ENCODE results near the gene PRKCSH. TPM values are rescaled to one million over a fixed set of nuclear protein-coding genes. Genes with fewer than 3 reads are reported as not detected.

The PRKCSH gene
- polyA plus RNA-seq, 1 of the 3 experiments (the other 2 are of a cell fraction), result 502 TPM

DNA sequence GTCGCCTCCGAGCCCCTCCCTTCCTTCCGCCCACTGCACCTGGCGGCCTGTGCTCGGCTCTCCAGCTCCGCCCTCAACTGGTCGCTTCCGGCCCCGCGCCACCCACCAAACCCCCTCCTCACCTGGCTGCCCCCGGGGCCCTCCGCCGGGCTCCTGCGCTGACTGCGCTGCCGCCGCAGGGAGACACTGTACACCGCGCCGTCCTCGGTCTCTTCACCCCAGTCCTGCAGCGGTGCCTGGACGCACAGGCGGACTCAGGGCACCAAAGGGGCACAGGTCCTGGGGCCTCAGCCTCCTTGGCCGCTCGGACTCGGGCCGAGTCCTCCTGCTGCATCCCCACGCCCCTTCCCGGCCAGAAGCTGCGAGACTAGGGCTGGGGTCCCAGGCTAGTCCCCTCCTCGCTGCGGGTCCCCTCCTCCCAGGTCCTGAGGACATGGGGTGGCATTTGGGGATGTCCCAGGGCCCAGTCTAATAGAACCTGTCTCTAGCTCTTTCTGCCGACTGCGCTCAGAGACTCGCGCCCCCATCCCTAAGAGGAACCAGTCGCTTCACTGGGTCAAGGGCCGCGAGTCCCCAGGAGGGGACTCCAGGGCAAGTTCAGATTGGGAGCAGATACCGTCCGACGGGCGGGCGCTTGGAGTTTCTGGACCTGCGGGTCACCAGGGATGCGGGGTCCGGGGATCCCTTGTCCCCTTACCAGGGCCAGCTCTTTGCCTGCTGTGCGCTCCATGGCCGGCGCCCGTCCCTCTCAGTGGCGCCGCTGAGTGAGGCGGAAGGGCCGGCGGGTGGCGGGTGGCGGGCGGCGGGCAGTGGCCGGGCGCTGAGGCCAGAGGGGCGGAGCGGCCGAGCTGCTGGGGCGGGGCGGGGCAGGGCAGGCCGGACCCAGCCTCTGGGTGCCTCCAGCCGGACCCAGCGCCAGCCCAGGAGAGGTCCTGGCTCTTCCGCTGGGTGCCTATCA lies 16.6 kb upstream of the PRKCSH start, which contains the start of gene RGL3:
TSS of gene RGL3 (minus strand) at position 766 of the 958 bp plus-strand sequence. CDS start at position 730, 36 bp downstream.
- Histone ChIP-seq H3K4me3 (ENCODE audit: low read depth in 2 of 2, low read length in 1 of 2) (peak within 1 kb of the TSS; percentile 64 to 65), H3F3A (replicated peaks; ENCODE audit: insufficient read depth) (no peaks in the 10 kb centered on the region), H3K4me1 (ENCODE audit: control insufficient read depth in 1 of 2, insufficient read depth in 2 of 2, low read depth in 1 of 2, low read length in 1 of 2) (no peaks in the 10 kb centered on the region; a peak in 1 of 4 replicates), H3K9me2 (no peaks in the 10 kb centered on the region), H3K79me2 (ENCODE audit: insufficient read depth) (no peaks in the 10 kb centered on the region), H3K4me2 (peak within 1 kb of the TSS; percentile 85), H3K9ac (peak within 1 kb of the TSS; percentile 61; the same call in 1 of the 2 replicates), H3K9me3 (no peaks in the 10 kb centered on the region), H3K27ac (ENCODE audit: low read depth in 2 of 2, low read length in 1 of 2) (peak within 1 kb of the TSS in 1 of 2 experiments; percentile 51; a peak in 2 of 4 replicates), H4K20me1 (ENCODE audit: insufficient read depth) (no peaks in the 10 kb centered on the region), H3K36me3 (replicated peaks in 1 of 2; ENCODE audit: control insufficient read depth in 1 of 2, insufficient read depth in 2 of 2, low read length in 1 of 2) (no peaks in the 10 kb centered on the region), H2AFZ (ENCODE audit: low read depth) (peak within 1 kb of the TSS; percentile 94), H3K27me3 (ENCODE audit: insufficient read depth) (no peaks in the 10 kb centered on the region)
- CTCF ChIA-PET, result interaction anchor here (0.7 to 9.9 kb wide), 16 partner anchors 11 to 293 kb away, joined by 3 to 85 read pairs (median 5); partner anchors contain the start of genes EPOR, ODAD3, PRKCSH and SWSAP1
- POLR2A ChIA-PET, result interaction anchor here (0.5 to 2.9 kb wide), 10 partner anchors 16 to 703 kb away, joined by 3 to 30 read pairs (median 3); partner anchors contain the start of genes ELAVL3, EPOR, ODAD3 and PRKCSH
- 20% methylated on average over 32 of the region's 72 CpGs for WGBS (ENCODE audit: low lambda C conversion rate)
- DNase-seq, result peak; percentile 95
- TF ChIP-seq POLR2AphosphoS5 (IDR thresholded peaks at IDR 0.05; ENCODE audit: low read depth, low read length), result peak; percentile 34; the same call in 1 of the 2 replicates
- no peak for TF ChIP-seq RXRA (IDR thresholded peaks at IDR 0.05; ENCODE audit: borderline replicate concordance, low read depth)

DNA sequence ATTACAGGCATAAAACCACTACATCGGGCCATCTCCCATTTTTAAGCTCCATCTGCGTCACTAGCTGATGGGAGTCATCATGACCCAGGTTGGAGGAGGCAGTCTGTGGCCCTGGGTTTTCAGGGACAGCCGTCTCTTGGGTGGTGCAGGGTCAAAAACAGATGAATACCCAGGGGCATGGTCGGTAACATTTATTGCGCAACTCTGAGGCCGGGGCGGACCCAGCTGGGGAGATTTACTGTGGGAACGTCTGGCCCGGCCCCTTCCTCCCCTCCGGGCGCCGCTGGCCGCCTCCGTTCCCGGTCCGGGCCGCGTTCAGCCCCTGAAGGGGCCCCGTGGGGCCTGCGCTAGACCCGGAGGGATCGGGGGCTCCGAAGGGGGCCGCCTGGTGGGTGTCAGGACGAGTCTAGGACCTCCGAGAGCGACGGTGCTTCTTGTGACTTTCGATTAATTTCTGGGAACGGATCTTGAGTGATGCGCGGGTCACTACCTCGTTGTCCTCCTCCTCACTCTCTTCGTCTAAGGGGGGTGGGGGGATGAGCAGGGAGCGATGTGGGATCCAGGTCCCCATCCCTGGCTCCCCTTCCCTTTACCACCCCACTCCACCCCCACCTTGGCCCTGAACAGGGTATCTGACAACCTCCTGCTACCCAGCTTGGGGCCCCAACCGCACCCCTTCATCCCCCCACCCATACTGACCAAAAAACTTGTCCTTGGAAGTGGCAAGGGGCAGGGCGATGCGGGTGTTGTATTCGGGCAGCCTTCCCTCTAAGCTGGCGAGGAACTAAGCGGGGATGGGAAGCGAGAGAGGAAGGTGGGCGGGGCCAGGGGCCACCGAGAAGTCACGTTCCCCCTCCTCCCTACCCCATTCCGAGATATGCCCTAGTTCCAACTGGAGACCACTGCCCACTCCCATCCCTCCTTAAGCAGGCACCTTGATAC lies 14.7 kb upstream of the PRKCSH start:
- Histone ChIP-seq H3K4me1 (ENCODE audit: control insufficient read depth in 1 of 2, insufficient read depth in 2 of 2, low read depth in 1 of 2, low read length in 1 of 2) (no peaks in the 10 kb centered on the region; a peak in 1 of 4 replicates), H3K9me2 (no peaks in the 10 kb centered on the region), H2AFZ (ENCODE audit: low read depth) (no peak overlapping the region), H3K4me3 (ENCODE audit: low read depth in 2 of 2, low read length in 1 of 2) (no peak overlapping the region), H3K9me3 (no peaks in the 10 kb centered on the region), H4K20me1 (ENCODE audit: insufficient read depth) (no peaks in the 10 kb centered on the region), H3K27ac (ENCODE audit: low read depth in 2 of 2, low read length in 1 of 2) (no peak overlapping the region), H3K9ac (no peak overlapping the region), H3F3A (replicated peaks; ENCODE audit: insufficient read depth) (peaks cover 6% of the 10 kb centered on the region), H3K4me2 (no peak overlapping the region), H3K27me3 (ENCODE audit: insufficient read depth) (no peaks in the 10 kb centered on the region), H3K79me2 (ENCODE audit: insufficient read depth) (no peaks in the 10 kb centered on the region), H3K36me3 (replicated peaks in 1 of 2; ENCODE audit: control insufficient read depth in 1 of 2, insufficient read depth in 2 of 2, low read length in 1 of 2) (no peaks in the 10 kb centered on the region)
- ChIA-PET POLR2A (interaction anchor here (0.5 to 2.9 kb wide), 5 partner anchors 11 to 60 kb away, joined by 3 to 30 read pairs (median 7); partner anchors contain the start of genes ELAVL3, EPOR, ODAD3 and PRKCSH), CTCF (interaction anchor here (1.1 to 9.9 kb wide), 6 partner anchors 14 to 62 kb away, joined by 3 to 85 read pairs (median 12); partner anchors contain the start of genes EPOR, ODAD3 and PRKCSH)
- DNase-seq, result no peak
- TF ChIP-seq TAF1 (IDR thresholded peaks at IDR 0.05; ENCODE audit: borderline replicate concordance, low read depth, low read length) (no peak), YY1 (IDR thresholded peaks at IDR 0.05; ENCODE audit: low read depth) (no peak), SMC3 (IDR thresholded peaks at IDR 0.05; ENCODE audit: low read depth, low read length) (no peak)
- TF ChIP-seq, protein P1, sequence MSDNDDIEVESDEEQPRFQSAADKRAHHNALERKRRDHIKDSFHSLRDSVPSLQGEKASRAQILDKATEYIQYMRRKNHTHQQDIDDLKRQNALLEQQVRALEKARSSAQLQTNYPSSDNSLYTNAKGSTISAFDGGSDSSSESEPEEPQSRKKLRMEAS (IDR thresholded peaks at IDR 0.05; ENCODE audit: low read depth), result no peak
- WGBS (ENCODE audit: low lambda C conversion rate), result 89% methylated on average over 29 of the region's 46 CpGs

All from SK-N-SH (cell line).